SU-DHL-6 (cell line): ENCODE results near the gene CRADD.

ENCODE experiments used
- CTCF ChIP-seq: fragments of 200-600 bp; sonication (generic); IDR thresholded peaks from one replicate; pipeline ENCODE4 v1.5.1; 2017; ENCODE audit warnings: antibody characterized with exemption, mild to moderate bottlenecking, low read length, moderate library complexity; ENCODE audit not compliant: insufficient read depth, poor library complexity, severe bottlenecking
- EZH2phosphoT487 ChIP-seq: fragments of 200-600 bp; sonication (generic), shearing (Covaris generic); conservative IDR thresholded peaks from 2 replicates; pipeline ENCODE4 v1.6.1; 2018; ENCODE audit warnings: mild to moderate bottlenecking, antibody characterized with exemption, low read length, moderate library complexity, mixed read lengths

GRCh38 chr12:93819050-93819491 is 141.9 kb downstream of the CRADD start:
- TF ChIP-seq CTCF: no peak
- TF ChIP-seq EZH2phosphoT487: no peak
